A549 (cell line): ENCODE results near the gene RPL19.

Source experiments
- CEBPB ChIP-seq, 2 experiments: fragments of >200 bp in 1 of 2; sonication (Bioruptor Twin) in 1 of 2; formaldehyde crosslinking in 1 of 2; IDR thresholded peaks; 2 replicates each; pipeline ENCODE4 v1.6.1; 2012 to 2016
- CTCF ChIP-seq: fragments of >200 bp; sonication (Bioruptor Twin); formaldehyde crosslinking; IDR thresholded peaks from 3 replicates; pipeline ENCODE4 v1.5.1; 2016
- ELK1 ChIP-seq: fragments of 150-350 bp; IDR thresholded peaks from 2 replicates; pipeline ENCODE4 v1.6.1; 2014; ENCODE audit warnings: low read depth, mild to moderate bottlenecking, low read length
- ESRRA ChIP-seq: fragments of 150-350 bp; IDR thresholded peaks from 2 replicates; pipeline ENCODE4 v1.6.1; 2014; ENCODE audit warnings: mild to moderate bottlenecking, low read length, borderline replicate concordance
- MAFK ChIP-seq: fragments of 450-650 bp; IDR thresholded peaks from 2 replicates; pipeline ENCODE4 v1.6.1; 2014; ENCODE audit not compliant: partially characterized antibody
- PHF8 ChIP-seq: fragments of 200-600 bp; sonication (generic); IDR thresholded peaks from 2 replicates; pipeline ENCODE4 v1.6.1; 2016; ENCODE audit warnings: low read depth, mild to moderate bottlenecking, antibody characterized with exemption, moderate library complexity, borderline replicate concordance
- POLR2A ChIP-seq: IDR thresholded peaks from 2 replicates; pipeline ENCODE4 v1.6.1; 2012; ENCODE audit warnings: mild to moderate bottlenecking, low read length
- RCOR1 ChIP-seq: fragments of 150-350 bp; IDR thresholded peaks from 2 replicates; pipeline ENCODE4 v1.6.1; 2014; ENCODE audit warnings: antibody characterized with exemption, low read length, low read depth
- RNF2 ChIP-seq: fragments of 200-600 bp; sonication (generic); IDR thresholded peaks from 2 replicates; pipeline ENCODE4 v1.6.1; 2016; ENCODE audit warnings: low read depth, mild to moderate bottlenecking, antibody characterized with exemption, moderate library complexity, borderline replicate concordance
- USF2 ChIP-seq: fragments of 450-650 bp; IDR thresholded peaks from 2 replicates; pipeline ENCODE4 v1.6.1; 2014; ENCODE audit warnings: antibody characterized with exemption

- TF ChIP-seq CTCF: no peak
- no peak for TF ChIP-seq ESRRA
- TF ChIP-seq RNF2: no peak
- TF ChIP-seq CEBPB (IDR thresholded peaks at IDR 0.05): no peak
- no peak for TF ChIP-seq POLR2A
- TF ChIP-seq USF2: no peak
- TF ChIP-seq ELK1: no peak
- no peak for TF ChIP-seq MAFK
- no peak for TF ChIP-seq PHF8
- TF ChIP-seq RCOR1: no peak
Observed at GRCh38 chr17:39231091-39231561, 31.0 kb downstream of the RPL19 start.
